SU-DHL-6 (cell line): Measurements from ENCODE around the gene DMRTB1.

Experiments used
- EZH2phosphoT487 ChIP-seq: fragments of 200-600 bp; sonication (generic), shearing (Covaris generic); conservative IDR thresholded peaks from 2 replicates; pipeline ENCODE4 v1.6.1; 2018; ENCODE audit warnings: mild to moderate bottlenecking, antibody characterized with exemption, low read length, moderate library complexity, mixed read lengths
- TF ChIP-seq, protein P1 (sequence below): fragments of 200-600 bp; sonication (generic); IDR thresholded peaks from one replicate; pipeline ENCODE4 v1.5.1; 2017; ENCODE audit warnings: antibody characterized with exemption, mild to moderate bottlenecking, low read length, moderate library complexity; ENCODE audit not compliant: insufficient read depth, poor library complexity, severe bottlenecking

- TF ChIP-seq, protein P1, sequence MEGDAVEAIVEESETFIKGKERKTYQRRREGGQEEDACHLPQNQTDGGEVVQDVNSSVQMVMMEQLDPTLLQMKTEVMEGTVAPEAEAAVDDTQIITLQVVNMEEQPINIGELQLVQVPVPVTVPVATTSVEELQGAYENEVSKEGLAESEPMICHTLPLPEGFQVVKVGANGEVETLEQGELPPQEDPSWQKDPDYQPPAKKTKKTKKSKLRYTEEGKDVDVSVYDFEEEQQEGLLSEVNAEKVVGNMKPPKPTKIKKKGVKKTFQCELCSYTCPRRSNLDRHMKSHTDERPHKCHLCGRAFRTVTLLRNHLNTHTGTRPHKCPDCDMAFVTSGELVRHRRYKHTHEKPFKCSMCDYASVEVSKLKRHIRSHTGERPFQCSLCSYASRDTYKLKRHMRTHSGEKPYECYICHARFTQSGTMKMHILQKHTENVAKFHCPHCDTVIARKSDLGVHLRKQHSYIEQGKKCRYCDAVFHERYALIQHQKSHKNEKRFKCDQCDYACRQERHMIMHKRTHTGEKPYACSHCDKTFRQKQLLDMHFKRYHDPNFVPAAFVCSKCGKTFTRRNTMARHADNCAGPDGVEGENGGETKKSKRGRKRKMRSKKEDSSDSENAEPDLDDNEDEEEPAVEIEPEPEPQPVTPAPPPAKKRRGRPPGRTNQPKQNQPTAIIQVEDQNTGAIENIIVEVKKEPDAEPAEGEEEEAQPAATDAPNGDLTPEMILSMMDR, result no peak
- no peak for TF ChIP-seq EZH2phosphoT487
These were observed 43.6 kb downstream of the DMRTB1 start for GRCh38 chr1:53502641-53503432.
